GM10248 (cell line): Measurements from ENCODE around the gene LRBA.

Experiments
- CTCF ChIA-PET: fragments of 300-600 bp; sonication (Branson Sonifier 250); formaldehyde crosslinking; extraction: SDS; loops from one replicate; lab custom pipeline; 2021; ENCODE audit warnings: antibody characterized with exemption; lab: Yijun Ruan, JAX
- POLR2A ChIA-PET: fragments of 350-650 bp; sonication (Branson Sonifier 250); formaldehyde crosslinking; extraction: SDS; loops from one replicate; lab custom pipeline; 2020; ENCODE audit warnings: antibody characterized with exemption; lab: Yijun Ruan, JAX
- DNase-seq: peaks from one replicate; pipeline ENCODE4 v3.0.0; 2012; ENCODE audit errors: extremely low spot score
- CTCF ChIP-seq: IDR thresholded peaks from 2 replicates; pipeline ENCODE4 v1.5.1; 2012; ENCODE audit warnings: mild to moderate bottlenecking, low read depth; ENCODE audit errors: extremely low read depth, missing control alignments, control extremely low read depth

Gene LRBA

GRCh38 chr4:150329373-150329772 is 685.7 kb downstream of the LRBA start:
- CTCF ChIA-PET = interaction anchor here (0.8 to 1.9 kb wide), 4 partner anchors 10 to 35 kb away, joined by 3 to 6 read pairs (median 4); no protein-coding TSS in a partner anchor
- POLR2A ChIA-PET = no interaction called here
- no peak for DNase-seq
- TF ChIP-seq CTCF = no peak

DNA sequence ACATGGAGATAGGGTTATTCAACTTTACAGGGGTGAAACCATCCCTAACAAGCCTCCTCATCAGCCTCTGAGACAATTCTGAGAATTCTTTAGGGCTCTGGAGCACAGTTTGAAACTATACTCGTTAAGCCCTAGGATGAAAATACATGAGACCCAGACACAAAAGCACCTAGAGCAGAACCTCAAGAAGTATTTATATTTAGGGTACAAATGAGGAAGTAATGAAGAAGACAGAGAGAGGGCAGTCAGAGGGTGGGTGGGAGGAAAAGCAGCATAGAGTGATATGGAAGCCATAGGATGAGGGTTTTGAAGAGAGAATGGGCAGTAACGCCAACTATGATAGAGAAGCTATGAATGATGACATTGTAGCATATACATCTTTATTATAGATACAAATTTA is 686.6 kb downstream of the LRBA start:
- ChIA-PET POLR2A (no interaction called here), CTCF (interaction anchor here (1.2 to 1.7 kb wide), 2 partner anchors 13 to 36 kb away, joined by 3 to 5 read pairs; no protein-coding TSS in a partner anchor)
- no peak for DNase-seq
- no peak for TF ChIP-seq CTCF

DNA sequence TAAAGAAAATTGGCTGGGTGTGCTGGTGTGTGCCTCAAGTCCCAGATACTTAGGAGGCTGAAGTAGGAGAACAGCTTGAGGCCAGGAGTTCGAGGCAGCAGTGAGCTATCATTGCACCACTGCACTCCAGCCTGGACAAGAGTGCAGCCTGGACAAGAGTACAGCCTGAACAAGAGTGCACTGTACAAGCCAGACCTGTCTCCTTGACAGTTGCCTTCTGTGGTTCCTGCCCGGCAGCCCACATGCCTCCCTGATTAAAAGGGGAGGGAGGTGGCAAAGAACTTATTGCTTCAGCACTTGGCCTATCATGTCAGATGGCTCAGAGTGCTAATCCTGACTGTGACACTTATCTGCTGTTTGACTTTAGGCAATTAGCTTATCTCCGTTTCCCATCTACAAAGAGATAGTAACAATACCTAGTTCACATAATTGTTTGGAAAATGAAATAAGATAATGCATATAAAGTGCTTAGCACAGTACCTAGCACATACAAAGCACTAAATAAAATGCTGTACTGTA is 687.8 kb downstream of the LRBA start:
- TF ChIP-seq CTCF = no peak
- no peak for DNase-seq
- POLR2A ChIA-PET = no interaction called here
- CTCF ChIA-PET = interaction anchor here (1.2 to 1.8 kb wide), 3 partner anchors 12 to 18 kb away, joined by 3 to 7 read pairs (median 3); no protein-coding TSS in a partner anchor

GRCh38 chr4:150325872-150326271 is 689.2 kb downstream of the LRBA start:
- ChIA-PET CTCF (no interaction called here), POLR2A (no interaction called here)
- TF ChIP-seq CTCF = no peak
- DNase-seq = peak; percentile 17

DNA sequence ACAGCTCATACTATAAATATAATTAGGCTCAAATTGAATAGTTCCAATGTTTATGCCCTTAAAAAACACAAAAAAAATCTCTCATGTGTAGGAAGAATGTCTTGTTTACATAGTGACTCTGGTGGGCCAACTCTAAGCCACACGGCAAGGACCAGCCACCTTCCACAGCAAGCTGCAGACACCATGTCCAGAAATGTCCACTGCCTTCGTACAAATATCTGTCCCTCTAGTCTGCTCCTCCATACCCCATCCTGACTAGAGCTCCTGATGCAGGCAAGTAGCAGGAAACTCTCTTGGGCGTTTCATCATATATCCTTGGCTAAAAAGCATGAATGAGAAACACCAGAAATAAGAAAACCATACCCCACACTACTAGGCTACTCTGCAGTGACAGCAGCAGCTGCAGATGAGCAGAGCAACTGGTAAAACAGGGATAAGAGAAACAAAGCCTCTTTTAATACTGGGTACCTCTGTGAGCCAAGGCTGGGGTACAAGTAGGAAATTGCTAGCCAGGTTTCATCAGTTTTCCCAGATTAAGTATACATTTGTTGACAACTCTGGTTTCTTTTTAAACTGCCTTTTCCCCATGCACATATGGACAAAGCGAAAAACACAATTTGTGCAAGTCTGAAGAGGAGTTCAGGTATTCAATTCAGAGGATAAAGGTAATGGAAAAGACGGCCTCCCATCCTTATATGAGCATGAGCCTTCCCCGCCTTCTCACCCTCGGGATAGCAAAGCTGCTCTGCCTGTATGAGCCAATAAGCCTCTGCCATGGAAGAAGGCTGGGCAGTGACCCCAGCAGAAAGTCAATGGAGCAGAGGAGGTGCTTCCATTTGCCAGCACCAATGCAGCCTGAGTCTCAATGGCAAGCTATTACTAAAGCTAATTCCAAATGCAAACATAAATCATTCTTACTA is 691.4 kb downstream of the LRBA start:
- no peak for TF ChIP-seq CTCF
- ChIA-PET POLR2A (no interaction called here), CTCF (interaction anchor here (1.4 to 1.9 kb wide), 3 partner anchors 8 to 15 kb away, joined by 3 to 7 read pairs (median 4); no protein-coding TSS in a partner anchor)
- DNase-seq = no peak

DNA sequence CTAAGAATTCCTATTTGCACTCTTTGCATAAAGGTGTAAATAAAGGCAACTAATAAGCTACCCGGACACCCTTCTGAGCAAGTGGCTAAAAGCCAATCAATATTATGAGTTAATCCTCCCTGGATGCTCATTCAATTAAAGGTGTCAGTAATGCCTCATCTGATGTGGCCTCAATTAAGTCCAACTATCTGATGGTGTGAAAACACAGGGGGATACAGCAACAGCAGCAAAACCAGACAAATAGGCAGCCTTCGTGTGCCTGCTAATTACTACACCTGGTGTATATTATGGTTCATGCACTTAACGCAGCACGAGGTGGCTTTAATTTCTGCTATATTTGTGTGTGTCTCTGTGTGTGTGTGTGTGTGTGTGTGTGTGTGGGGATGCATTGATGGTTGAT is 692.4 kb downstream of the LRBA start:
- no peak for TF ChIP-seq CTCF
- POLR2A ChIA-PET = no interaction called here
- no peak for DNase-seq
- CTCF ChIA-PET = no interaction called here
